ENCODE results near the gene ANKH. TPM values are rescaled to one million over a fixed set of nuclear protein-coding genes. Genes with fewer than 3 reads are reported as not detected.

ANKH gene
- total RNA-seq, 4 donors from 2014 or later: 18.1 to 44.5 (median 30.5) TPM

DNA sequence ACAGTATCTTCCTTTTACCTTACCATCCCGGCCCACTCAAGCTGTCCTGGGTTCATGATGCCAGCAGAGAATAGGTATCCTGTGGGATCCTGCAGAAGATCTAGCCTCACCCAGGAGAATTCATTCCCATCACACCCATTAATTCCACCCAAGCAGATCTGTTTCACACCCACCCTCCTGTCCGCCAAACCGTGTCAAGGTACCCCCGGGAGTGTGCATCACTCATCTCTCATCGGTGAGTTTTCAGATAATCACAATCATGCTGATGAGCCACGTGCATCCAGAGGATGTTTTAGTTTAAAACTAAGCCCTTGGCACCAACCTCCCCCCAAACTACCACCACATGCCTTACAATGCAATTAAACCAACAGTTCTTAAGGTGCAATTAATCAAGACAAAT, 18.8 kb downstream of the ANKH start:
- no peak for TF ChIP-seq CTCF (IDR thresholded peaks at IDR 0.05; ENCODE audit: low read depth)

DNA sequence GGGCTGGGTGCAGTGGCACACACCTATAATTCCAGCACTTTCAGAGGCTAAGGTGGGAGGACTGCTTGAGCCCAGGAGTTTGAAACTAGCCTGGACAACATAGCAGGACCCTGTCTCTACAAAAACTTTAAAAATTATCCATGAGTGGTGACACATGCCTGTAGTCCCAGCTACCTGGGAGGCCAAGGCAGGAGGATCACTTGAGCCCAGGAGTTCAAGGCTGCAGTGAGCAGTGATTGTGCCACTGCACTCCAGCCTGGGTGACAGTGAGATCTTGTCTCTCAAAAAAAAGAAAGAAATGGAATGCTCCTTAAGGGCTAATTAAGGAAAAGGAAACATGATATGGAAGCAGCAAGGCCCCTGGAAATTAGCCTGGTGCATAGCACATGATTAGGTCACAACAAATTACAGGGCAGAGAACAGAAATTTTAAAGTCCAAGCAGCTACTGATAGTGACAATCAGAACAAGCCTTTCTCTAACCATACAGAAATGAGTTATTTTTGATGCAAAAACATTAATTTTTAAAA, 19.5 kb downstream of the ANKH start:
- TF ChIP-seq CTCF (IDR thresholded peaks at IDR 0.05; ENCODE audit: low read depth): no peak

DNA sequence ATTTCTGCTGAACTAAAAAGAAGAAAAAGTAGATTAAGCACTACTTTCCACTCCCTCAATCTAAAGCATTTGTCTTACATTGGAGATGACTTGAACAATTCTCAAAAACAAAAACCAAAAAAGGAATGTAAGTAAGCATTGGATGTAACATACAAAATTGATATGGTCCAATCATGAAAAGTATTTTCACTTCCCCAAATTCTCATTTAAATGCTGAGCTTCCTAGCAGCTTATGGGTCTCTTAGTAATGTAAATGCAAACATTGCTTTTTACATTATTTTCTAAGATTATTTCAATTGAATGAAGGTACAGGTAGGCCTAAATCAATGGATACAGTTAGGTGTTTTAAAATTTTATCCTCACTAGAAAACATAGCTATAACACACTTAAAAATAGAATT, 20.0 kb downstream of the ANKH start:
- TF ChIP-seq CTCF (IDR thresholded peaks at IDR 0.05; ENCODE audit: low read depth): no peak

DNA sequence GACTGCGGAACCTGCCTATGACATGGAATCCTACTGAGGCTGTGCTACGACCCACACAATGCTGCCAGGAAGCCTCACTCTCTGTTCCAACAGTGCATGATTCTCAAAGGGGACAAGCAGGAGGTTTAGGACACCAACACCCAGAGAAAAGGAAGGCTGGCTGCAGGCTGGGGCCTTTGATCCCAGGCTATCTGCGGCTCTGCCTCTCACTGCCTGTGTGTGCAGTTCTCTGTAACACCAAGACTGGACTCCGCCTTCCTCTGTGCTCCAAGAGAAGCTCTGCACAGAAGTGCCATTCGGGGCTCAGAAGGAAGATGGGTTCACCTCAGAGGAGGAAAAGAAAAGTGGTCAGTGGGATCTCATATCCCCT, 20.5 kb downstream of the ANKH start:
- no peak for TF ChIP-seq CTCF (IDR thresholded peaks at IDR 0.05; ENCODE audit: low read depth)

DNA sequence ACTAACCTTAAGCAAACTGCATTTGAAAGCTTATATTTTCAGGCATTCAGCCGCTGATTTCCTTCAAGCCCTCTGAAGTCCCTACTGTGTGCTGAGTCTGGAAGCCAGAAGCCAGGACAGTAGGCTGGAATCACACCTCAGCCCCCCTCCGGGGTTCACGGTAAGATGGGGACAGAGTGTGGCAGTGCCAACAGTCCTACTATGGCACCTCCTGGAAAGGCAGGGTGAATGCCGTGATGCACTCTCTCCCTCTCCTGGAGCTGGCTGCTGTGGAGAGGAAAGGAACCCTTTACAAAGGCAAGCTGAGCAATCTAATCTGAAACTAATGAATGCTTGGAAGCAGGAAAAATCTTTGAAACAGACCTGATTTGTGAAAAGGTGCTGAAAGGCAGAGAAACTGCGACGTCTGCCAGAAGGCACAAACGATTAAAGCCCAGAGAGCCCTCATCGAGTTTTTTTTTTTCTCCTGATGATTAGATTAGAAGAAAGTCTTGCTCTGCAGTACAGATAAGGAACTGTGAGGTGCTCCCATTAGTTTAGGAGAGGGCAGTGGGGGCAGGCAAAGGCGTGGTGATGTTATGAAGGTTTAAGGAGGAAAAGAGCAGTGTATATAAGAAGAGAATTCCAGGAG, 21.0 kb downstream of the ANKH start:
- TF ChIP-seq CTCF (IDR thresholded peaks at IDR 0.05; ENCODE audit: low read depth): no peak

DNA sequence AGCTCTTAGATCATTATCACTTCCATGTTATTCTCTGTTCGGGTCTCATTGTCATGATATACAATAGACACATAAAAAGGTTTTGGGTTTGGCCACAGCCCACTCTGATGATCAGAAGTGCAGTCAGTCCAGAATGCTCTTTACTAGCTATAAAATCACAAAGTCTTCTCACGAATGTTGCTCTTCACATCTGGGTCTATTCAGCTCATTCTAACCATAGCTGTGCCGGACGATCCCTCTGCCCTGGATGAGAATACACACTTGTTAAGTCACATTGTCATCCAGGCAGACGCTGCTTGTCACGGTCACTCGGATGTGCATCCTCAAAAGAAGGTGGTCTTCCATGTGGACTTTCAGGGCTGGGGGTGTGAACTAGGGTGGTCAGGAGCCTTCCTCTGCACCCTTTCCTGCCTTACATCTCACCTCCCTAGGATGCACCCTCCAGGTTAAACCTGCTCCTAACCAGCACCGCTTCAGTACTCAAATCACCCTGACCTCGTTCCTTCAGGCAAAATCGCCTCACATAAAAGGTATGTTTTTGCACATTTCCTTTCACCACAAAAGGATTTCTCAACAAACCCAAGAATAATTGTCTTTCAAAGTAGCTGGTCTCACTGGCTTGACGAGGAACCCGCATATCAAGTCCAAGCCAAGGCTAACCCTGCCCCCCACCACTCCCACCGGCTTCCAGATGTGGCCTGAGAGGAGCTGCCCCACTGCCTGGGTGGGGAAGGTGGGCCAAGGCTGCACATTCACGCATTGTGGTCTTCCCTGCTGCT, 21.9 kb downstream of the ANKH start:
- no peak for TF ChIP-seq CTCF (IDR thresholded peaks at IDR 0.05; ENCODE audit: low read depth)

- no peak for TF ChIP-seq CTCF (IDR thresholded peaks at IDR 0.05; ENCODE audit: low read depth)
These were observed 23.2 kb downstream of the ANKH start for GRCh38 chr5:14848385-14848784.
